A549 (cell line): ENCODE measurements around the gene SLC26A2.
A peak's percentile ranks its signal among the peaks of the same experiment; 100 is the strongest.

Source experiments
- BHLHE40 ChIP-seq: IDR thresholded peaks from 2 replicates; pipeline ENCODE4 v1.6.1; 2012; ENCODE audit warnings: low read depth, low read length, inconsistent platforms
- JUN ChIP-seq, 2 experiments: fragments of >200 bp; sonication (Bioruptor Twin); formaldehyde crosslinking; IDR thresholded peaks; 2 replicates in 1 of 2; 3 replicates in 1 of 2; pipeline ENCODE4 v1.6.1; 2016 to 2017
- MAZ ChIP-seq: fragments of 150-350 bp; IDR thresholded peaks from 2 replicates; pipeline ENCODE4 v1.6.1; 2014; ENCODE audit warnings: antibody characterized with exemption, low read depth, low read length, borderline replicate concordance
- RAD21 ChIP-seq, 2 experiments: fragments of >200 bp in 1 of 2; sonication (Bioruptor Twin) in 1 of 2; formaldehyde crosslinking in 1 of 2; IDR thresholded peaks in 1 of 2; conservative IDR thresholded peaks in 1 of 2; 2 replicates in 1 of 2; 3 replicates in 1 of 2; pipeline ENCODE4 v1.6.1; 2012 to 2018; ENCODE audit warnings: inconsistent platforms in 1 of 2
- RARB ChIP-seq: fragments of 250-450 bp; sonication (Bioruptor Pico); IDR thresholded peaks from 2 replicates; pipeline ENCODE4 v1.8.0; 2021; ENCODE audit warnings: mild to moderate bottlenecking, moderate library complexity
- SMC3 ChIP-seq: fragments of >200 bp; sonication (Bioruptor Twin); formaldehyde crosslinking; IDR thresholded peaks from 3 replicates; pipeline ENCODE4 v1.6.1; 2018; ENCODE audit warnings: inconsistent platforms
- TF ChIP-seq, protein P1 (sequence below): fragments of >200 bp; sonication (Bioruptor Twin); formaldehyde crosslinking; IDR thresholded peaks from 3 replicates; pipeline ENCODE4 v1.5.1; 2016
- TF ChIP-seq, protein P2 (sequence below): fragments of 200-600 bp; sonication (generic); IDR thresholded peaks from 2 replicates; pipeline ENCODE4 v1.6.1; 2016; ENCODE audit warnings: antibody characterized with exemption, mild to moderate bottlenecking, moderate library complexity

DNA sequence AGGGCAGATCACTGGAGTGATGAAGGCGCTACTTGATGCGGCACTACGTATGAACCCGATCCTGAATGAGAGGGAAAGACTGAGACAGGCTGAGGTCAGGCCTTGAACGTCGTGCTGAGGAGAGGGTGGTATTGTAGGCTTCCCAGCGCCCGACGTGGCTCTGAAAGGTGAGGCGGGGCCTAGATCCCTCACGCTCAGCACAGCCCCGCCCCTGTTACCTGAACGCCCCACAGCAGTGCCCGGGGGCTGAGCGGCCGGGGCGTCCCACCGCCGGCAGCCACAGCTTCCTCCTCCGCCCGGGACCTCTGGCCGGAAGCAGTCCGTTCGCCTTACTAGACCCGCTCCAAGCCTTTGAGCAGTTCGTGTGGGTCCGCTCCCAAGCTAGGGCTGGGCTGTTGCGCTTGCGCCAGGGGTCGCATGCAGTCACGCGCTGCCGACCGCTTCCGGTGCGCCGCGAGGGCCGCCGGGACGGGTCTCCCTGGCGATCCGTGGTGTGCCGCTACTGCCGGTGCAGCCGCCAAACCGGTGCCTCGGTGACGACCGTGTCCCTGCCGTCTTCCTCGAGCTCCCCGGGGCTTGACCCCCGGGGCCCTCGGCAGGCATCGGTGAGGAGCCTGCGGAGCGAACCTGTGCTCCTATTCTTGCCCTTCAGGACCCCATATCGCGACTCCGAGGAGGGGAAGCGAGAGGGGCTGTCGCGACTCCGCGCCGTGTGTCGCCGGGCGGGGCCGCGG is 39.9 kb downstream of the SLC26A2 start, which contains the start of the genes HMGXB3 and TIGD6:
- TF ChIP-seq, protein P1, sequence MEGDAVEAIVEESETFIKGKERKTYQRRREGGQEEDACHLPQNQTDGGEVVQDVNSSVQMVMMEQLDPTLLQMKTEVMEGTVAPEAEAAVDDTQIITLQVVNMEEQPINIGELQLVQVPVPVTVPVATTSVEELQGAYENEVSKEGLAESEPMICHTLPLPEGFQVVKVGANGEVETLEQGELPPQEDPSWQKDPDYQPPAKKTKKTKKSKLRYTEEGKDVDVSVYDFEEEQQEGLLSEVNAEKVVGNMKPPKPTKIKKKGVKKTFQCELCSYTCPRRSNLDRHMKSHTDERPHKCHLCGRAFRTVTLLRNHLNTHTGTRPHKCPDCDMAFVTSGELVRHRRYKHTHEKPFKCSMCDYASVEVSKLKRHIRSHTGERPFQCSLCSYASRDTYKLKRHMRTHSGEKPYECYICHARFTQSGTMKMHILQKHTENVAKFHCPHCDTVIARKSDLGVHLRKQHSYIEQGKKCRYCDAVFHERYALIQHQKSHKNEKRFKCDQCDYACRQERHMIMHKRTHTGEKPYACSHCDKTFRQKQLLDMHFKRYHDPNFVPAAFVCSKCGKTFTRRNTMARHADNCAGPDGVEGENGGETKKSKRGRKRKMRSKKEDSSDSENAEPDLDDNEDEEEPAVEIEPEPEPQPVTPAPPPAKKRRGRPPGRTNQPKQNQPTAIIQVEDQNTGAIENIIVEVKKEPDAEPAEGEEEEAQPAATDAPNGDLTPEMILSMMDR = no peak
- TF ChIP-seq JUN (IDR thresholded peaks at IDR 0.05) (peak; percentile 56 to 92; a peak in 3 of 5 replicates), SMC3 (no peak), BHLHE40 (0 out of 2 replicates have a peak, but pooled peaks have one; percentile 33), MAZ (0 out of 2 replicates have a peak, but pooled peaks have one; percentile 21), RAD21 (conservative IDR thresholded peaks at IDR 0.05 in 1 of 2, IDR thresholded peaks at IDR 0.05 in 1 of 2) (no peak), RARB (no peak)
- TF ChIP-seq, protein P2, sequence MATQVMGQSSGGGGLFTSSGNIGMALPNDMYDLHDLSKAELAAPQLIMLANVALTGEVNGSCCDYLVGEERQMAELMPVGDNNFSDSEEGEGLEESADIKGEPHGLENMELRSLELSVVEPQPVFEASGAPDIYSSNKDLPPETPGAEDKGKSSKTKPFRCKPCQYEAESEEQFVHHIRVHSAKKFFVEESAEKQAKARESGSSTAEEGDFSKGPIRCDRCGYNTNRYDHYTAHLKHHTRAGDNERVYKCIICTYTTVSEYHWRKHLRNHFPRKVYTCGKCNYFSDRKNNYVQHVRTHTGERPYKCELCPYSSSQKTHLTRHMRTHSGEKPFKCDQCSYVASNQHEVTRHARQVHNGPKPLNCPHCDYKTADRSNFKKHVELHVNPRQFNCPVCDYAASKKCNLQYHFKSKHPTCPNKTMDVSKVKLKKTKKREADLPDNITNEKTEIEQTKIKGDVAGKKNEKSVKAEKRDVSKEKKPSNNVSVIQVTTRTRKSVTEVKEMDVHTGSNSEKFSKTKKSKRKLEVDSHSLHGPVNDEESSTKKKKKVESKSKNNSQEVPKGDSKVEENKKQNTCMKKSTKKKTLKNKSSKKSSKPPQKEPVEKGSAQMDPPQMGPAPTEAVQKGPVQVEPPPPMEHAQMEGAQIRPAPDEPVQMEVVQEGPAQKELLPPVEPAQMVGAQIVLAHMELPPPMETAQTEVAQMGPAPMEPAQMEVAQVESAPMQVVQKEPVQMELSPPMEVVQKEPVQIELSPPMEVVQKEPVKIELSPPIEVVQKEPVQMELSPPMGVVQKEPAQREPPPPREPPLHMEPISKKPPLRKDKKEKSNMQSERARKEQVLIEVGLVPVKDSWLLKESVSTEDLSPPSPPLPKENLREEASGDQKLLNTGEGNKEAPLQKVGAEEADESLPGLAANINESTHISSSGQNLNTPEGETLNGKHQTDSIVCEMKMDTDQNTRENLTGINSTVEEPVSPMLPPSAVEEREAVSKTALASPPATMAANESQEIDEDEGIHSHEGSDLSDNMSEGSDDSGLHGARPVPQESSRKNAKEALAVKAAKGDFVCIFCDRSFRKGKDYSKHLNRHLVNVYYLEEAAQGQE = no peak
